Endothelial cell of umbilical vein (primary cell): Measurements from ENCODE around the gene TBC1D8. TPM values are rescaled to one million over a fixed set of nuclear protein-coding genes. Genes with fewer than 3 reads are reported as not detected.

Experiments used
- BruUV-seq: library from RNA; stranded (reverse); fragments of 400-500 nt; replicated peaks from 2 replicates; lab custom pipeline; 2021; lab: Mats Ljungman, UMichigan
- CTCF ChIA-PET: fragments of 300-600, 350-600 bp; sonication (Branson Sonifier 250); formaldehyde crosslinking; loops from one replicate; lab custom pipeline; 2021; ENCODE audit warnings: antibody characterized with exemption, inconsistent platforms; lab: Charles Lee
- POLR2A ChIA-PET: fragments of 300-600, 350-600 bp; sonication (Branson Sonifier 250); formaldehyde crosslinking; loops from one replicate; lab custom pipeline; 2021; ENCODE audit warnings: antibody characterized with exemption, inconsistent platforms; lab: Charles Lee
- DNase-seq: peaks from one replicate; pipeline ENCODE4 v3.0.0-alpha.2; 2011; ENCODE audit warnings: low read depth, low spot score
- FAIRE-seq: peaks from 2 replicates; lab custom pipeline; 2011; peaks lifted over from hg19 to GRCh38; lab: Jason Lieb, UNC
- H2AFZ ChIP-seq: 2 replicates; pipeline ENCODE4 v1.6.0; 2012; ENCODE audit warnings: low read depth, low read length, control low read depth, inconsistent platforms
- H3K27ac ChIP-seq: 2 replicates; pipeline ENCODE4 v1.5.1; 2011; ENCODE audit warnings: low read depth, mild to moderate bottlenecking, control low read depth, low read length, moderate library complexity; ENCODE audit not compliant: insufficient read depth
- H3K27me3 ChIP-seq, 2 experiments: 2 replicates each; pipeline versions ENCODE4 v1.6.0 to v1.6.1; 2011; ENCODE audit warnings: low read length in 2 of 2, mixed read lengths in 1 of 2; ENCODE audit not compliant: control insufficient read depth in 2 of 2, insufficient read depth in 2 of 2
- H3K36me3 ChIP-seq, 2 experiments: 2 replicates in 1 of 2; 3 replicates in 1 of 2; pipeline ENCODE4 v1.5.1; 2011; ENCODE audit warnings: low read length in 2 of 2, mild to moderate bottlenecking in 1 of 2, moderate library complexity in 1 of 2; ENCODE audit not compliant: control insufficient read depth in 2 of 2, insufficient read depth in 2 of 2; ENCODE audit errors: extremely low read depth in 1 of 2
- H3K4me1 ChIP-seq: 3 replicates; pipeline ENCODE4 v1.5.1; 2011; ENCODE audit warnings: mild to moderate bottlenecking, low read length; ENCODE audit not compliant: control insufficient read depth, insufficient read depth; ENCODE audit errors: extremely low read depth
- H3K4me2 ChIP-seq: 2 replicates; pipeline ENCODE4 v1.6.1; 2011; ENCODE audit warnings: low read length, control low read depth, mixed read lengths; ENCODE audit not compliant: insufficient read depth
- H3K4me3 ChIP-seq, 3 experiments: fragments of 200-600 bp in 1 of 3; sonication (generic), shearing (Covaris generic) in 1 of 3; replicated peaks in 1 of 3; 2 replicates each; pipeline ENCODE4 v1.5.1; 2011 to 2016; ENCODE audit warnings: control low read depth in 3 of 3, low read length in 3 of 3, mild to moderate bottlenecking in 2 of 3, inconsistent platforms in 1 of 3, low read depth in 1 of 3, moderate library complexity in 1 of 3; ENCODE audit not compliant: insufficient read depth in 1 of 3
- H3K79me2 ChIP-seq: 2 replicates; pipeline ENCODE4 v1.6.0; 2012; ENCODE audit warnings: low read length, inconsistent platforms; ENCODE audit not compliant: control insufficient read depth, insufficient read depth
- H3K9ac ChIP-seq: replicated peaks from 2 replicates; pipeline ENCODE3; 2011; ENCODE audit warnings: low read length, control low read depth; ENCODE audit not compliant: insufficient read depth; ENCODE audit errors: extremely low read depth
- H3K9me1 ChIP-seq: replicated peaks from 3 replicates; pipeline ENCODE4 v1.6.0; 2011; ENCODE audit warnings: mild to moderate bottlenecking, low read length; ENCODE audit not compliant: control insufficient read depth, insufficient read depth; ENCODE audit errors: extremely low read depth
- H3K9me3 ChIP-seq: replicated peaks from 2 replicates; pipeline ENCODE4 v1.5.1; 2012; ENCODE audit warnings: low read length, inconsistent platforms; ENCODE audit not compliant: control insufficient read depth, insufficient read depth
- H4K20me1 ChIP-seq: replicated peaks from 2 replicates; pipeline ENCODE3; 2011; ENCODE audit warnings: mild to moderate bottlenecking, low read length; ENCODE audit not compliant: control insufficient read depth, insufficient read depth; ENCODE audit errors: extremely low read depth
- CTCF ChIP-seq, 2 donors: IDR thresholded peaks; 1 replicate in 1 of 2; 2 replicates in 1 of 2; pipeline ENCODE4 v1.5.1; 2011; ENCODE audit warnings: low read length in 2 of 2, mild to moderate bottlenecking in 2 of 2, moderate library complexity in 2 of 2, control low read depth in 1 of 2, inconsistent platforms in 1 of 2, low read depth in 1 of 2; ENCODE audit not compliant: insufficient read depth in 1 of 2; ENCODE audit errors: extremely low read depth in 1 of 2
- EZH2 ChIP-seq: IDR thresholded peaks from 2 replicates; pipeline ENCODE4 v1.6.1; 2012; ENCODE audit warnings: borderline replicate concordance, low read depth, mild to moderate bottlenecking, moderate library complexity, low read length, inconsistent platforms; ENCODE audit not compliant: severe bottlenecking
- FOS ChIP-seq: IDR thresholded peaks from 2 replicates; pipeline ENCODE4 v1.6.1; 2011; ENCODE audit warnings: mild to moderate bottlenecking, low read length, moderate library complexity, borderline replicate concordance; ENCODE audit not compliant: insufficient read depth
- GATA2 ChIP-seq: IDR thresholded peaks from 2 replicates; pipeline ENCODE4 v1.7.0; 2011; ENCODE audit warnings: low read depth, mild to moderate bottlenecking, moderate library complexity, mixed read lengths, low read length; ENCODE audit not compliant: insufficient read length, insufficient read depth
- JUN ChIP-seq: IDR thresholded peaks from 2 replicates; pipeline ENCODE4 v1.6.1; 2011; ENCODE audit warnings: borderline replicate concordance, low read depth; ENCODE audit not compliant: insufficient read length, insufficient read depth
- MAX ChIP-seq: IDR thresholded peaks from 2 replicates; pipeline ENCODE4 v1.6.1; 2011; ENCODE audit not compliant: insufficient read depth, insufficient read length
- MYC ChIP-seq: IDR thresholded peaks from one replicate; pipeline ENCODE4 v1.6.1; 2011; ENCODE audit warnings: mild to moderate bottlenecking, low read depth, low read length
- POLR2A ChIP-seq: IDR thresholded peaks from 2 replicates; pipeline ENCODE4 v1.6.1; 2012; ENCODE audit warnings: low read depth, mild to moderate bottlenecking, control low read depth, low read length
- POLR2AphosphoS5 ChIP-seq: IDR thresholded peaks from 2 replicates; pipeline ENCODE4 v1.6.1; 2012; ENCODE audit warnings: low read depth, mild to moderate bottlenecking, control low read depth, low read length, moderate library complexity; ENCODE audit not compliant: insufficient read depth
- dilution Hi-C: fragments of 300-500 bp; cut with MboI; formaldehyde crosslinking; loops from one replicate; pipeline ENCODE4 v1.15.0; 2019; ENCODE audit warnings: low sequenced_read_pairs; ENCODE audit not compliant: extremely low pct_ligation_motif_present
- intact Hi-C: fragments of 100-400 bp; cut with micrococcal nuclease; formaldehyde crosslinking; loops from one replicate; pipeline ENCODE4 v1.10.0; 2022
- polyA plus RNA-seq, 4 experiments: library from polyadenylated mRNA; depleted of rRNA in 3 of 4; stranded (reverse) in 3 of 4; unstranded in 1 of 4; fragments of >200 nt; gene quantifications; 2 replicates each; pipeline versions ENCODE4 v1.2.1 to v1.2.3, GENCODE V29; 2011 to 2012; ENCODE audit warnings: missing spikeins in 1 of 4
- total RNA-seq: library from RNA; stranded (reverse); gene quantifications from 2 replicates; pipeline ENCODE4 v1.2.3, GENCODE V29; 2021

TBC1D8 gene
- total and polyA plus RNA-seq, 2 donors (not counting 3 experiments of a cell fraction or from before 2014, with no cell fraction given), result 28.5 to 32.1 TPM

GRCh38 chr2:101045330-101045729 is 105.9 kb downstream of the TBC1D8 start:
- Histone ChIP-seq H2AFZ (no peak overlapping the region), H3K27me3 (no peaks in the 10 kb centered on the region), H4K20me1 (no peaks in the 10 kb centered on the region), H3K27ac (no peak overlapping the region), H3K4me3 (no peak overlapping the region), H3K9ac (no peak overlapping the region), H3K4me2 (no peak overlapping the region), H3K9me1 (no peaks in the 10 kb centered on the region), H3K4me1 (peaks cover 10% of the 10 kb centered on the region), H3K36me3 (peaks cover 0 to 4% of the 10 kb centered on the region in 2 experiments), H3K79me2 (peaks cover 2% of the 10 kb centered on the region), H3K9me3 (no peaks in the 10 kb centered on the region)
- no peak for DNase-seq
- POLR2A ChIA-PET, result no interaction called here
- TF ChIP-seq POLR2A (no peak), MYC (no peak), FOS (no peak), MAX (no peak), JUN (no peak), POLR2AphosphoS5 (no peak), EZH2 (no peak), GATA2 (no peak), CTCF (IDR thresholded peaks at IDR 0.05; ENCODE audit: extremely low read depth in 1 of 2, insufficient read depth in 1 of 2, low read depth in 1 of 2, low read length in 2 of 2) (no peak)
- dilution Hi-C loops, result loop anchor here (25.0 kb wide), 1 partner anchor 167 kb away; no protein-coding TSS in a partner anchor
- no TSS peak for BruUV-seq
- intact Hi-C loops, result no loop called here
- FAIRE-seq, result no peak
- CTCF ChIA-PET, result interaction anchor here (1.6 to 2.0 kb wide), 2 partner anchors 9 to 105 kb away, joined by 3 to 11 read pairs; no protein-coding TSS in a partner anchor
